Measurements from ENCODE around the gene KPNB1. TPM values are rescaled to one million over a fixed set of nuclear protein-coding genes. Genes with fewer than 3 reads are reported as not detected.
A peak's percentile ranks its signal among the peaks of the same experiment; 100 is the strongest.

Gene KPNB1
- total RNA-seq, 2 donors from 2014 or later = 452 to 500 TPM

DNA sequence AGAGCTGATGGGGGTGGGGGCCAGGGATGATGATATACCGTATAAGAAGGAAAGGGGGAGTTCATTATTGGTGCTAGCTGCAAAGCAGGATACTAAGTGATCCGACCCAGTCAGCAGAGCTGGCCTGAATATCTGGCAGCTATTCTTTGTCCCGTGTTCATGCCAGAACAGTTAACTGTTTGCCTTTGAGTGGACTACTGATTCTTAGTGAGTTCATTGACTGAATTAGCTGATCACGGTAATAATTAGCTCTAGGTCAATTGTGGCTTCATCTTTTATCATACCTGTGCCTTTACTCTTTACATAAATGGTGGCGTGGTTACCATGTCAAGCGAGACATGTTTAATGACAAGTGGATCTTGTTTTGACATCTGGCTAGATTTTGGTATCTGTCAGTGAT is 5.3 kb downstream of the KPNB1 start:
- Histone ChIP-seq H3K9ac (ENCODE audit: extremely low read depth, low read length, poor library complexity, severe bottlenecking) (no peak overlapping the region), H3K36me3 (ENCODE audit: control insufficient read depth, insufficient read depth, low read length) (peaks cover 84% of the 10 kb centered on the region), H3K9me3 (ENCODE audit: control insufficient read depth, low read length) (no peaks in the 10 kb centered on the region), H3K4me1 (ENCODE audit: control insufficient read depth, insufficient read depth, low read length) (peaks cover 8% of the 10 kb centered on the region), H3K27ac (ENCODE audit: low read depth, low read length) (no peak overlapping the region), H3K4me3 (ENCODE audit: low read length) (peak overlapping the region; percentile 43), H3K27me3 (ENCODE audit: control insufficient read depth, insufficient read depth, low read length, poor library complexity, severe bottlenecking) (no peaks in the 10 kb centered on the region)
- H3K27me3 Mint-ChIP-seq (ENCODE audit: insufficient read depth) = no peaks in the 10 kb centered on the region
- DNase-seq = no peak
- no peak overlapping the region for H3K4me3 Mint-ChIP-seq
- no peaks in the 10 kb centered on the region for H3K9me3 Mint-ChIP-seq
- peak overlapping the region; percentile 41 for H3K27ac Mint-ChIP-seq
- peaks cover 77% of the 10 kb centered on the region for H3K36me3 Mint-ChIP-seq (ENCODE audit: low read depth)
- peaks cover 21% of the 10 kb centered on the region for H3K4me1 Mint-ChIP-seq
- TF ChIP-seq, protein P1, sequence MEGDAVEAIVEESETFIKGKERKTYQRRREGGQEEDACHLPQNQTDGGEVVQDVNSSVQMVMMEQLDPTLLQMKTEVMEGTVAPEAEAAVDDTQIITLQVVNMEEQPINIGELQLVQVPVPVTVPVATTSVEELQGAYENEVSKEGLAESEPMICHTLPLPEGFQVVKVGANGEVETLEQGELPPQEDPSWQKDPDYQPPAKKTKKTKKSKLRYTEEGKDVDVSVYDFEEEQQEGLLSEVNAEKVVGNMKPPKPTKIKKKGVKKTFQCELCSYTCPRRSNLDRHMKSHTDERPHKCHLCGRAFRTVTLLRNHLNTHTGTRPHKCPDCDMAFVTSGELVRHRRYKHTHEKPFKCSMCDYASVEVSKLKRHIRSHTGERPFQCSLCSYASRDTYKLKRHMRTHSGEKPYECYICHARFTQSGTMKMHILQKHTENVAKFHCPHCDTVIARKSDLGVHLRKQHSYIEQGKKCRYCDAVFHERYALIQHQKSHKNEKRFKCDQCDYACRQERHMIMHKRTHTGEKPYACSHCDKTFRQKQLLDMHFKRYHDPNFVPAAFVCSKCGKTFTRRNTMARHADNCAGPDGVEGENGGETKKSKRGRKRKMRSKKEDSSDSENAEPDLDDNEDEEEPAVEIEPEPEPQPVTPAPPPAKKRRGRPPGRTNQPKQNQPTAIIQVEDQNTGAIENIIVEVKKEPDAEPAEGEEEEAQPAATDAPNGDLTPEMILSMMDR (conservative IDR thresholded peaks at IDR 0.05) = no peak
- WGBS, 2 experiments (ENCODE audit: insufficient coverage in 1 of 2, insufficient read length in 1 of 2) = 87 to 90% methylated on average over 6 of the region's 6 CpGs

DNA sequence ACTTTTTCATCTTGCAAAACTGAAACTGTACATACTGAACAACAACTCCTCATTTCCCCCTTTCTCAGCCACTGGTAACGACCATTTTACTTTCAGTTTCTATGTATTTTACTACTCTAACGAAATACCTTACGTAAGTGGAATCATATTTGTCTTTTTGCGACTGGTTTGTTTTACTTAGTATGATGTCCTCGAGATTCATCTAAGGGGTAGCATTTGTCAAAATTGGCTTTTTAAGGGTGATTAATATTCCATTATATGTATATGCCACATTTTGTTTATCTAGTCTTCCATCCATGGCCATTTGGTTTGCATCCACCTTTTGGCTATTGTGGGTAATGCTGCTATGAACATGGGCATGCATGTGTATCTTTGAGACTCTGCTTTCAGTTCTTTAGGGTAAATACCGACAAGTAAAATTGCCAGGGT is 10.4 kb downstream of the KPNB1 start:
- no peaks in the 10 kb centered on the region for H3K9me3 ChIP-seq (ENCODE audit: control insufficient read depth, low read length)
- no peak overlapping the region for H3K4me3 ChIP-seq (ENCODE audit: low read length)
- no peak overlapping the region for H3K27ac ChIP-seq (ENCODE audit: low read depth, low read length)
- H3K27ac Mint-ChIP-seq = no peak overlapping the region
- no peaks in the 10 kb centered on the region for H3K4me1 ChIP-seq (ENCODE audit: control insufficient read depth, insufficient read depth, low read length)
- no peaks in the 10 kb centered on the region for H3K27me3 Mint-ChIP-seq (ENCODE audit: insufficient read depth)
- no peaks in the 10 kb centered on the region for H3K9me3 Mint-ChIP-seq
- H3K27me3 ChIP-seq (ENCODE audit: control insufficient read depth, insufficient read depth, low read length, poor library complexity, severe bottlenecking) = no peaks in the 10 kb centered on the region
- no peaks in the 10 kb centered on the region for H3K4me1 Mint-ChIP-seq
- TF ChIP-seq, protein P1 (conservative IDR thresholded peaks at IDR 0.05) = peak; percentile 21
- 90 to 96% methylated on average over 2 to 6 of the region's 6 CpGs for WGBS, 2 experiments (ENCODE audit: insufficient coverage in 1 of 2, insufficient read length in 1 of 2)
- DNase-seq = no peak
- H3K9ac ChIP-seq (ENCODE audit: extremely low read depth, low read length, poor library complexity, severe bottlenecking) = no peak overlapping the region
- H3K4me3 Mint-ChIP-seq = no peak overlapping the region
- peaks cover 96% of the 10 kb centered on the region for H3K36me3 ChIP-seq (ENCODE audit: control insufficient read depth, insufficient read depth, low read length)
- peaks cover 82% of the 10 kb centered on the region for H3K36me3 Mint-ChIP-seq (ENCODE audit: low read depth)

DNA sequence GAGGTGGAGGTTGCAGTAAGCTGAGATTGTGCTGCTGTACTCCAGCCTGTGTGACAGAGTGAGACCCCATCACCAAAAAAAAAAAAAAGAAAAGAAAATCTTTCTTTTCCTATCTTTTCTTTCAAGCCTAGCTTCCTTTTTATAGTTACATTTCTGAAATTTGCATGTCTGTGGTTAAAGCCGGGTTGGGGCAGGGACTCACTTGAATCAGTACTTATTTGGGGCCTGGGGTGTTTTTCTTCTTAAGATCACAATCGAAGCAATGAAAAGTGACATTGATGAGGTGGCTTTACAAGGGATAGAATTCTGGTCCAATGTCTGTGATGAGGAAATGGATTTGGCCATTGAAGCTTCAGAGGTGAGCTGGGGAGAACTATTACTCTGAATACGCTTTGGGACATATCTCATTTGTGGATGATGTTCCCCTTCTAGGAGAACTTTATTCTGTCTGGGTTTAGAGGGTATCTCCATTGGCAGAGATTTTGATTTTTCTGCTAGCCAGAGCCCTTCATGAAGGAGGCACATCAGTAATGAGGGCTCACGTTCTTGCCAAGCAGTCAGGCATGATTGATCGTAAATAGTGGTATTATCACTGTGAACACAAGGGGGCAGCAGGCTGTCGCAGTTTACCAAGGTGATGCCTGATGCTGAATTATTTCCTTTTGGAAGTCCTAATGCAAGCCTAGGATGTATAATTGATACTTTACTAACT is 14.3 kb downstream of the KPNB1 start:
- no peak overlapping the region for H3K9ac ChIP-seq (ENCODE audit: extremely low read depth, low read length, poor library complexity, severe bottlenecking)
- peak; percentile 93 for DNase-seq
- WGBS, 2 experiments (ENCODE audit: insufficient coverage in 1 of 2, insufficient read length in 1 of 2) = 69 to 71% methylated on average over 6 of the region's 6 CpGs
- H3K27me3 Mint-ChIP-seq (ENCODE audit: insufficient read depth) = no peaks in the 10 kb centered on the region
- peaks cover 82% of the 10 kb centered on the region for H3K36me3 Mint-ChIP-seq (ENCODE audit: low read depth)
- H3K4me3 Mint-ChIP-seq = no peak overlapping the region
- H3K4me1 Mint-ChIP-seq = no peaks in the 10 kb centered on the region
- peaks cover 92% of the 10 kb centered on the region for H3K36me3 ChIP-seq (ENCODE audit: control insufficient read depth, insufficient read depth, low read length)
- H3K27me3 ChIP-seq (ENCODE audit: control insufficient read depth, insufficient read depth, low read length, poor library complexity, severe bottlenecking) = no peaks in the 10 kb centered on the region
- no peaks in the 10 kb centered on the region for H3K9me3 ChIP-seq (ENCODE audit: control insufficient read depth, low read length)
- H3K4me3 ChIP-seq (ENCODE audit: low read length) = no peak overlapping the region
- no peak overlapping the region for H3K27ac ChIP-seq (ENCODE audit: low read depth, low read length)
- H3K9me3 Mint-ChIP-seq = no peaks in the 10 kb centered on the region
- no peaks in the 10 kb centered on the region for H3K4me1 ChIP-seq (ENCODE audit: control insufficient read depth, insufficient read depth, low read length)
- H3K27ac Mint-ChIP-seq = peak overlapping the region; percentile 48
- TF ChIP-seq, protein P1 (conservative IDR thresholded peaks at IDR 0.05) = peak; percentile 88
